Tracheal epithelial cell (primary cell): ENCODE results near the gene MSH5. TPM values are rescaled to one million over a fixed set of nuclear protein-coding genes. Genes with fewer than 3 reads are reported as not detected.

Experiments used
- total RNA-seq: library from RNA; depleted of rRNA; stranded (reverse); fragments of >200 nt; gene quantifications from 2 replicates; pipeline ENCODE4 v1.2.1, GENCODE V29; 2014

Gene MSH5
- total RNA-seq: 4.3 and 5.8 TPM in 2 replicates

DNA sequence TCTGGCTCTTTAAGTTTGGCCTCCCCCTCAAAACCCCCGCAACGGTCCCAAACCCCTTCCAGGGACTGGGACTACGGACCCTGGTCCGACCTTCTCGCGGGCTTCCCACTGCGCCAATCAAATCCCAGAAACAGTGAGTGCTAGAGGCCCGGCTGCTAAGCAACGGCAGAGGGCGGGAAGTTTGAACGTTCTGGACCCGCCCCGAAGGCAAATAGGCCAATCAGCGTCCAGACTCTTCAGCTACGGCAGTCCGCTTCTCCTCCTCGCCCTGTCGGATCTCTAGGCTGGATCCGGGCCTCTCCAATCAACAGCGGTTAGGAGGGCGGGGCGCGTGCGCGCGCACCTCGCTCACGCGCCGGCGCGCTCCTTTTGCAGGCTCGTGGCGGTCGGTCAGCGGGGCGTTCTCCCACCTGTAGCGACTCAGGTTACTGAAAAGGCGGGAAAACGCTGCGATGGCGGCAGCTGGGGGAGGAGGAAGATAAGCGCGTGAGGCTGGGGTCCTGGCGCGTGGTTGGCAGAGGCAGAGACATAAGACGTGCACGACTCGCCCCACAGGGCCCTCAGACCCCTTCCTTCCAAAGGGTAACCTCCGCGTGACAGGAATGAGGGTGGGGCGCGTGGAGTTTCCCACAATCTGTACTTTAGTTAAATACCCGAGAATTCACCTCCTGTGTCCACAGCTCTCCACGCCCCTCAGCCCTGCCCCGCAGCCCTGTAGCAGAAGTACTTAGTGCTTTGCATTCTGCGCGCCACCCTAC, at the start of gene MSH5:
Gene MSH5 (plus strand): TSS at position 367 of the 758 bp plus-strand sequence. CDS start 462 bp downstream, outside the sequence.

DNA sequence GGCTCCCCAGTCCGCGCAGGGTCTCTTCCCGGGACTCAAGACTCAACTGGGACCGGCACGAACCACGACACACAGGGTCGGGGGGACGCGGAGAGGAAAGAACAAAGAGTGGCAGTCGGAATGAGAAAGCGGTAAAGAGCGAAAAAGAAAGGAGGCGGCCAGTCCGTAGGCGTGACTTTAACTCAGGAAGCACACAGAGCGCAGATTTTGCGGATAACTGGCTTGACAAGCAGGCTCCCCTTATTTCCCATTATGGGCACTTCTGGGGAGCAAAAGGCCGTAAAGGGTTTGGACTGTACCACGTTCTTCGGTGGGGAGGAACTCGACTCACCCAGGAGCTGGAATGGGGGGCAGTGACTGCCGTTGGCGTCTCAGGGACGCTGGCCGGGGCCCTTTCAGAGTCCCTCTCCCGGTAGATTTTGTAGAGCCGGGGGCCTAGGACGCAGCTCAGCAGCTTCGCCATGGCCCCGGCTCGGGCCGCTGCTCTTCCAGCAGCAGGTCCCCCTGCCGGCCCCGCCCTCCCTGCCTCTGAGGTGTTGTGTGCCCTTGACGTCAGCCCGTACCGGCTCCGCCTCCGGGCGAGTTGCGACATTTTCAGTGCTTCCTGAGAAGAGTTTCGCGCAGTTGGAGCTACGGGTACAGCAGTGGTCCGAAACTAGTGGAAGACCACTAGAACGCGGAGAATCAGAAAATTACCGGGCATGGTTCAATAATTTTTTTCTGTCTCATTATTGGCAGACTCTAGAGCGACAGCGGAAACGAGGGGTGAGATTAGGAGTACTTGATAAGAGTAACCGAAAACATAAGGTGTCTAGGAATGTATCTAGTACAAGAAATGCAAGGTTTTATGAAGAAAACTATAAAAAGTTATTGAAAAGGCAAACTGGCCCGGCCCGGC, 36.7 kb upstream of the MSH5 start, which contains the start of gene ABHD16A:
Gene ABHD16A (minus strand): TSS at position 506 of the 898 bp plus-strand sequence. CDS start 43 bp downstream, at position 463.

DNA sequence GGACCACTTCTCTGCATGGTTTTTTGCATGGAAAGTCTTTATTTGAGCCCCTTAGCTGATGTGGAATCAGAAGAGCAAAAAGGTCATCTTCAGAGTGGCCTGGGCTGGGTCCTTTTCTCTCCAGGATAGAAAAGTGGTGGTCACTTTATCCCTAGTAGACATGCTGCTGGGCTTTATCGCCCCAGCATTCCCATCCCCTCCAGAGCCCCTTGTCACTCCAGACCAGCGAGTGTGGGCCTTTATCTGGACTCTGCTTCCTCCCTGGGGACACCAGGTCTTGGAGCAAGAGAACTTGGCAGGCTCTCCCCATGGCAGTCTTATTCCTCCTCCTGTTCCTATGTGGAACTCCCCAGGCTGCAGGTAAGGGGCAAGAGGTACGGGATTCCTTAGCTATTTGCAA, 33.2 kb upstream of the MSH5 start, which contains the start of gene LY6G6F:
Gene LY6G6F (plus strand): TSS at position 268 of the 400 bp plus-strand sequence. CDS start 41 bp downstream, at position 309.

DNA sequence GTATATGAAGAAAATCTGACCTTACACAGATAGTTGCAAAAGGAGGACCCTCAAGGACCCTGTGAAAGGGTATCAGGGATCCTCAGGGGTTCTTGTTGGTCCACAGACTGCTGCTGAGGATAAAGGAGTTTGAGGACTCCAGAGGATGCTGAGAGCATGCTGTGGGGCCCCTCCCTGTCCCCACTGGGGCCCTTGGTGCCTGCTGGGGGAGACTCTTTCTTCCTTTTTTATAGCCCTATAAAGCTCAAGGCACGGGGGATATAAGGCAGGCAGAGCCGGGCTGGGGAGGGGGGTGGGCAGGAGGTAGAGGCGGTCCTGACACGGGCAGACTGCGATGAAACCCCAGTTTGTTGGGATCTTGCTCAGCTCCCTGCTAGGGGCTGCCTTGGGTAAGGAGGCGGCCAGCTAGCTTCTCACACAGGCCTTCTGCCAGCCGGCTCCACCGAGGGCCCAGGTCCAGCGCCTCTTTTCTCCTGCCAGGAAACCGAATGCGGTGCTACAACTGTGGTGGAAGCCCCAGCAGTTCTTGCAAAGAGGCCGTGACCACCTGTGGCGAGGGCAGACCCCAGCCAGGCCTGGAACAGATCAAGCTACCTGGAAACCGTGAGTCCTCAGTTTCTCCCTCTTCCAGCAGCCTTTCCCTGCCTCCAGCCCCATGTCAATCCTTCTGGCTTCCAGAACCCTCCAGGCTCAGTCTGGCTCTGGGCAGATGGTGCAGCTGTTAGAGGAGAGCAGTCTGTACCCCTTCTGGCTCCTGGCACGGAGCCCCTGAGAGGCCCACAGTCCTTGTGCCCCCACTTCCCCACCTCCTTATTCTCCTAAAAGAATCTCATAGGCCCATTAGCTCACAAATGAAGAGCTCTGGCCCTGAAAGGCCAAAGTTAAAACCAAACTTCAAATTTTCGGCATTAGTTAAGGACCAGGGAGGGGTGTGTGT, 24.5 kb upstream of the MSH5 start, which contains the start of gene LY6G6D:
Gene LY6G6D (plus strand): TSS at position 327 of the 937 bp plus-strand sequence. CDS start 8 bp downstream, at position 335.

DNA sequence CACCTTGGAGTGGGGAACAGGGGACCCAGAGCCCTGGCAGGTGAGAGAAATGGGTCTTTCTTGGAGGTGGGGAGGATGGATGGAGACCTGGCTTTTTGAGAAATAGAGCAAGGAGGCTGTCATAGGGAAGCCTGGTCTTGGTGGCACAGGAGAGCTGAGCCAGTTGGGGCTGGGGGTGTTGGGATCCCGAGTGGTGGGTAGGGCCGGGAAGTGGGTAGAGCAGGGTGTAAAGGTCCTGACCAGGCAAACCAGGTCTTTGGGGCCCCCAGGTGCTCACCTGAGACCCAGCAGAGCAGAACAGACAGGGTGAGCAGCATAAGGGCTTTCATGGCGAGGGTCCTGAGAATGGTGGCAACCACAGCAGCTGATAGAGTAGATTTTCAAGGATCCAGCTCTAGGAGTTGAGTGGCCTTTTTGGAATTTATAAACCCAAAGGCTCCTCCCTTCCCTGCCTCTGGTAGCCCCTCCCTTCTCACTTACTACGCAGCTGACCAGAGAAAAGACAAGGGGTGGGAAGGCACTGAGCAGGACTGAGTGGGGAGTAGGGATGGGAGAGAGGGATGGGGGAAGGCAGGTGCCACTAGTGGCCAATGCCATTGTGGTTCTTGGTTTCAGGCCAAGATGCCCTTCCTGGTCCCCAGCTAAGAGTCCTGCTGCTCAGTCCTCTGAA, 18.3 kb upstream of the MSH5 start, which contains the start of gene LY6G6C:
Gene LY6G6C (minus strand): TSS at position 396 of the 670 bp plus-strand sequence. CDS start 67 bp downstream, at position 329.

DNA sequence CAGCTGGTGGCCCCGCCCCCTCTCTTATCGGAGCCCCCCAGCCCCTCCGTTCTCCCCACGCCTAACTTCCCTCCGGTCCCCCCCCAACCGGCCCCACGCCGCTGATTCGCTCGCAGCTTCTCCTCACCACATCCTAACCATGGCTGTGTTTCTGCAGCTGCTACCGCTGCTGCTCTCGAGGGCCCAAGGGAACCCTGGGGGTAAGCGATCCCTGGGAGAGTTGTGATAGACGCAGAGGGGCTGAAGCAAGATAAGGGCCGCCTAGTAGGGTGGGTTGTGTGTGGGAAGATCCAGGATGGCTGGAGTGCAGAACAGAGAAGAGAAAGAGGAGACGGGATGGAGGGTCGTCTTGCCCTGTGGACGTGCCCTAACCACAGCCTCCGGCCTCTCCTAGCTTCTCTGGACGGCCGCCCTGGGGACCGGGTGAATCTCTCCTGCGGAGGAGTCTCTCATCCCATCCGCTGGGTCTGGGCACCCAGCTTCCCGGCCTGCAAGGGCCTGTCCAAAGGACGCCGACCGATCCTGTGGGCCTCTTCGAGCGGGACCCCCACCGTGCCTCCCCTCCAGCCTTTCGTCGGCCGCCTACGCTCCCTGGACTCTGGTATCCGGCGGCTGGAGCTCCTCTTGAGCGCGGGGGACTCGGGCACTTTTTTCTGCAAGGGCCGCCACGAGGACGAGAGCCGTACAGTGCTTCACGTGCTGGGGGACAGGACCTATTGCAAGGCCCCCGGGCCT, 16.4 kb upstream of the MSH5 start, which contains the start of gene MPIG6B:
Gene MPIG6B (plus strand): TSS at position 129 of the 735 bp plus-strand sequence. CDS start 11 bp downstream, at position 140.

DNA sequence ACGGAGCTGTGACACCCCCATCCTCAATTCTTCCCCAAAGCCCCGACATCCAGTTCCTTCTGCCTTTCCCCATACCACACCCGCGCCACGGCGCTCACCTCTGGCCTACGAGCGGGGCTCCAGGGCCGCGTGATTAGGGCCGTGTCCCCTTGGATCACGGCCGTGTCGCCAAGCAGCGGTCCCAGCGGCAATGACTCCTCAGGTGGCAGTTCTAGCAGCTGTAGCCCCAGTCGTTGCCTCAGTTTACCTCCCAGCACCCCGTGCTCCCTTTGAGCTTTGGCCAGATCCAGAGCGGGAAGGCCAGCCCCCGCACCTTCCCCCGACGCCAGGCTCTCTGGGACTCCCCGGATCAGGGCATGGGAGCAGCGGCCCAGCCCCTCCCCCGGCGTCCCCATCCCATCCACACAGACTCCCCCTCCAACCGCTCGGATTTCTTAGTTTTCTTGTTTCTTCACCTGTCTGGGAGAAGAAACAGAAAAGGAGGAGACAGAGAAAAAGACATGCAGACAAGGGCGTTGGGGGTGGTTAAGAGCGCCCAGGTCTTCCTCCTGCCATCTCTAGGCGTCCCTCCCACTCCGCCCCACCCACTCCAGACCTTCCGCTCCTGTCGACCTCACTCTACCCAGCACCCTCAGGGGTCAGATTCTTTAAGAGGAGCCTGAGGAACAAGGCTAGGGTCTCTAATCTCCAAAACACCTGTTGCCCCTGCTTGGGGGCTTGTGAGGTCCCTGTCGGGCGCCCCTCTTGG, 10.9 kb upstream of the MSH5 start, which contains the start of gene DDAH2:
Gene DDAH2 (minus strand): TSS at position 533 of the 748 bp plus-strand sequence. CDS start 138 bp downstream, at position 395.

DNA sequence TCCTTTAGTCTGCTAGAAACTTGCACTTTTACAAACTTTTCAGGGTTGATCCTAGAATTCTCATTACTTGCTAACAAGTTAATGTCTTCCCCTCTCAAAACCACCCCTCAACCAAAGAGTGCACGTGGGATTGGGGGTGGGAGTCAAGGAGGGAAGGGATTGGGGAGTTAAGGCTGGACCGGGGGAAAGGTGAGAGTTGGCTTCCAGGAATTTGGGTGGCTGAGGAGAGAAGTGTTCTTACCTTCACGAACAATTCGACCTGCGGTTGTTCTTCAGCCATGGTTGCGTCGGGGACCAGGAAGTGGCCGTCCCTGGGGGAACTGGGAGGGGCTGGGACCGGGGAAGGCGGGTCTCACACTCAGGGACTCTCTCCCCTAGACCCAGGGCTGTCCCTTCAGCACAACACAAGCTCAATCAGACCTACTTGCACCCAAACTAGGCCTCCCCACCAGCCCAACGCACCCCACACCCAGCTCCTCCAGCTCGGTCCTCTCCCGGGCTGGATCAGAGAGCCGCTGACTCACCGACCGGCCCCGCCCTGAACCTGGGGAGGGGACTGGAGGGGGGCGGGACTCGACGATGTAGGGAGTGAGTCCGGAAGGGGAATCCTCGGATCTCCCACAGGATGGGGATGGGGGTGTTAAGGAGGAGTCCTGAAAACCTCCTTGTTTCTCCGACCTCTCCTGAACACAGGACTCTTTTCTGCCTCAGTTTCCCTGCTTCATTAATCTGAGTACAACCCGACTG, 3.6 kb upstream of the MSH5 start, which contains the start of gene CLIC1:
Gene CLIC1 (minus strand): TSS at position 510 of the 747 bp plus-strand sequence. CDS start 230 bp downstream, at position 280.

DNA sequence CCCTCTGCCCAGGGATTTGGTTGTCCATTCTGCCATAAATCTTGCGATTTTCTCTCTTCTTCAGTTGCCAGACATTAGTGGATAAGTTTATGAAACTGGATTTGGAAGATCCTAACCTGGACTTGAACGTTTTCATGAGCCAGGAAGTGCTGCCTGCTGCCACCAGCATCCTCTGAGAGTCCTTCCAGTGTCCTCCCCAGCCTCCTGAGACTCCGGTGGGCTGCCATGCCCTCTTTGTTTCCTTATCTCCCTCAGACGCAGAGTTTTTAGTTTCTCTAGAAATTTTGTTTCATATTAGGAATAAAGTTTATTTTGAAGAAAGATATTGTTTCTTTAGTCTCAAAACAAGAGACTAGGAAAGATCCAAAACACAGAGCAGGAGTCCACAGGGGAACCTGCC, 22.6 kb downstream of the MSH5 start, which contains the start of gene SAPCD1:
Gene SAPCD1 (plus strand): TSS at position 301 of the 400 bp plus-strand sequence. CDS start 399 bp downstream, outside the sequence.

DNA sequence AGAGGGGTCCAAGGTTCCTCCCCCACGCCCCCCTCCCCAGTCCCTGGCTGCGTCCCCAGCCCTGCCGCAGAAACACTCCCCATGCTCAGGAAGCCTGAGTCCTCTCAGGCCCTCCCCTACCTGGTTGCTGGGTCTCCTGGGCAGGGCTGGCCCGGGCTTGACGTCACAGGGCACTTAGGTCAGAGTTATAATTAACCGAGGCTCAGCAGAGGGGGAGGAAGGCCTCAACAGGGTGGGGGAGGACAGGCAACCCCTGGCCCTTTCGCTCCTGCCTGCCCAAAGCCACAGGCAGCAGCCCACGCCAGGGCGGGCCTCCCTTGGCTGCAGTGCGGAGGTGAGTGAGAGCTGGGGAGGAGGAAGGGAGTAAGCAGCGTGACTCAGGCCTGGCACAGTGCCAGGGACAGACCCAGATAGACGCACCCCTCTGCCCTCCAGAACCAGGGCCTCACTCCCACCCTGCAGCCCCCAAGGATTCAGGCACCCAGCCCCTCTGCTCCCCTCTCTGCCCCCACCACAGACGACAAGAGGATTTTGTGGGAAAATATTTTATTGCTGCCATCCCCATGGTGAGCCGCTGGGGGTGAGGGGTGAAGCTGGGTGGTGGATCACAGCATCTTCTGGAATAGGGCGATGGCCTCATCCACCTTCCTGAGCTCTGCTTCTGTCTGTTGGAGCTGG, 37.3 kb downstream of the MSH5 start, which contains the start of gene VWA7:
Gene VWA7 (minus strand): TSS at position 340 of the 678 bp plus-strand sequence. CDS start 549 bp downstream, outside the sequence.

DNA sequence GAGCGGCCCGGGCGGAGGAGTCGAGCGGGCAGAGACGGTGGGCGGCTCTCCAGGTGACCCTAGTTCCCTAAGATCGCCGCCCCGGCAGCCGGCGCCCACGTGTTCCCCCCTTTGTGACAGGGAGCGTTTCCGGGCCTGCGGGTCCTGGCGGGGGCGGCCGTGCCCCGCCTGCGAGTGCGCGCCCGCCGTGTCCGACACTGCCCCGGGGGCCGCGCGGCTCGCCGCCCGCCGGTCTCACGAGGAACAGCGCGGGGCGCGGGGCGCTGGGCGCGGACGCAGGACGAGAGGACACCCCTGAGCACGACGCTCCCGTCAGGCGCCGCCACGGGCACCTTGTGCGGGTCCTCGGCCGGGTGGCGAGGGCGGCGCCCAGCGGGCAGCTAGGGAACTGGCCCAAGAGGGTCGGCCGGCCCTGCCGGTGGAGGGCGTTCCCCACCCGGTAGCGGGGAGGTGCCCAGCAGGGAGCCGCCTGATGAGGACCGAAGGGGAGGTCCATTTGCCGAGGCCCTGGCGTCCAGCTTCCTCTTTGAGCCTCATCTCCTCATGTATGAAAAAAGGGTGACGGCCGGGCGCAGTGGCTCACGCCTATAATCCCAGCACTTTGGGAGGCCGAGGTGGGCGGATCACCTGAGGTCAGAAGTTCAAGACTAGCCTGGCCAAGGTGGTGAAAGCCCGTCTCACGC, 56.0 kb downstream of the MSH5 start, which contains the start of gene VARS1:
Gene VARS1 (minus strand): TSS at position 137 of the 683 bp plus-strand sequence. CDS start 535 bp downstream, outside the sequence.

DNA sequence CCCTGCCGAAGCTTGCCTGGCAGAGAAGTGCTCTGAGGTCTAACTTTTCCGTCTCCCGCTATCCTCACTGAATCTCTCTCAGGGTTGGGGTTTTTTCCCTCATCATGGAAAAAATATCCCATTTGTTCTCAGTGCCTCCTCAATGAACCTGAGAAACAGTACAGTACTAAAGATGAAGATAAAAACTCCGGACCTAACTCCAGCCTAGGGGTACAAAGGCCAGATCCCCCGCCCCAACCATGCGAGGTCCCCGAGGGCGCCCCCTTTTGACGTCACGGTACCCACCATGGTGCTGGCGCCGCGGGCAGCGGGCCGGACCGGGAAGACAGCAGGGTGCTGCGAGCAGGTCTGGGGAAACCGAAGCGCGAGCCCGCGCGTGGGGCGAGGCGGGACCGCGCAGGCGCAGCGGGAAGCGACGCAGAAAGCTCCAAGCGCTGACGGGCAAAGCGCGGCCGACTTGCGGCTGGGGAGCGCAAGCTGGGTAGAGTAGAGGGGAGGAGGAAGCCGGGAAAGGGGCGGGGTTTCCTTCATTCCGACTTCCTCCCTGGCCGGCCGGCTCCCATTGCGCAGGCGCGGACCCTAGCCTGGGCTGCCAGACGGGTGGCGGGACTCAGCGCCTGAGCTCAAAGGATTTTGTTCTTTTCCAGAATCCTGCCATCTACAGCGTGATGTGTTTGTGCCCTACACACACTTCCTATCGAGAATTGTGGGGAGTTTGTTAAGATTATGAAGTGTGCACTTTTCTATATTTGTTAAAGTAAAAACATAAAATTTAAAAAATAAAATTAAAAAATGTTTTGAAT, 66.9 kb downstream of the MSH5 start, which contains the start of gene LSM2:
Gene LSM2 (minus strand): TSS at position 497 of the 803 bp plus-strand sequence. CDS start 209 bp downstream, at position 288.

